ENCODE data around the gene NNAT.

GRCh38 chr20:37558779-37559178 lies 37.7 kb downstream of the NNAT start:
- no peak for TF ChIP-seq CTCF (IDR thresholded peaks at IDR 0.05; ENCODE audit: extremely low read depth in 1 of 2, insufficient read depth in 1 of 2, low read depth in 1 of 2, low read length in 2 of 2)
- no peak for TF ChIP-seq POLR2A (IDR thresholded peaks at IDR 0.05; ENCODE audit: low read depth, low read length)
- no peak for TF ChIP-seq POLR2AphosphoS5 (IDR thresholded peaks at IDR 0.05; ENCODE audit: insufficient read depth, low read depth, low read length)
- TF ChIP-seq GATA2 (IDR thresholded peaks at IDR 0.05; ENCODE audit: insufficient read depth, insufficient read length, low read depth, low read length), result no peak
- TF ChIP-seq EZH2 (IDR thresholded peaks at IDR 0.05; ENCODE audit: borderline replicate concordance, low read depth, low read length, severe bottlenecking), result no peak

Measured in endothelial cell of umbilical vein (primary cell).